GM23338 (cell line): ENCODE data around the gene MOV10. TPM values are rescaled to one million over a fixed set of nuclear protein-coding genes. Genes with fewer than 3 reads are reported as not detected.

ENCODE experiments used
- ATAC-seq: fragments of 200-7000 bp; cut with Tn5 transposase; 3 replicates; pipeline ENCODE4 v1.9.1; 2020
- DNase-seq: peaks from one replicate; pipeline ENCODE4 v3.0.0-alpha.2; 2015; ENCODE audit warnings: low spot score
- H2AFZ ChIP-seq: fragments of 200-600 bp; sonication (generic); 2 replicates; pipeline ENCODE4 v1.8.0; 2016; ENCODE audit warnings: antibody characterized with exemption, mild to moderate bottlenecking, moderate library complexity
- H3F3A ChIP-seq: fragments of 200-600 bp; sonication (generic); replicated peaks from 2 replicates; pipeline ENCODE4 v1.8.0; 2017; ENCODE audit warnings: antibody characterized with exemption, mixed run types, low read depth
- H3K27ac ChIP-seq: fragments of 200-600 bp; sonication (generic); 2 replicates; pipeline ENCODE4 v1.6.1; 2016; ENCODE audit warnings: low read depth
- H3K27me3 ChIP-seq: fragments of 200-600 bp; sonication (generic); 2 replicates; pipeline ENCODE4 v1.8.0; 2016; ENCODE audit warnings: mild to moderate bottlenecking, mixed run types, moderate library complexity; ENCODE audit not compliant: insufficient read depth
- H3K36me3 ChIP-seq: fragments of 200-600 bp; sonication (generic); 2 replicates; pipeline ENCODE4 v1.8.0; 2016; ENCODE audit warnings: mild to moderate bottlenecking; ENCODE audit not compliant: insufficient read depth
- H3K4me1 ChIP-seq: fragments of 200-600 bp; sonication (generic); 2 replicates; pipeline ENCODE4 v1.8.0; 2016; ENCODE audit warnings: mild to moderate bottlenecking, moderate library complexity; ENCODE audit not compliant: insufficient read depth
- H3K4me2 ChIP-seq: fragments of 200-600 bp; sonication (generic); 2 replicates; pipeline ENCODE4 v1.7.1; 2017; ENCODE audit warnings: mixed run types
- H3K4me3 ChIP-seq: fragments of 200-600 bp; sonication (generic); 2 replicates; pipeline ENCODE4 v1.6.1; 2016; ENCODE audit warnings: mixed run types
- H3K79me2 ChIP-seq: fragments of 200-600 bp; sonication (generic); replicated peaks from 2 replicates; pipeline ENCODE4 v1.8.0; 2017; ENCODE audit warnings: mild to moderate bottlenecking; ENCODE audit not compliant: insufficient read depth
- H3K9me2 ChIP-seq: fragments of 200-600 bp; sonication (generic); 2 replicates; pipeline ENCODE4 v1.8.0; 2017; ENCODE audit not compliant: insufficient read depth
- H4K20me1 ChIP-seq: fragments of 200-600 bp; sonication (generic); replicated peaks from 2 replicates; pipeline ENCODE4 v1.8.0; 2017; ENCODE audit warnings: mild to moderate bottlenecking; ENCODE audit not compliant: insufficient read depth
- H3K27ac Mint-ChIP-seq: 2 replicates; pipeline ENCODE4 v1.8.0; 2020; ENCODE audit warnings: inconsistent platforms, mild to moderate bottlenecking, moderate library complexity, mixed read lengths
- H3K27me3 Mint-ChIP-seq: 3 replicates; pipeline ENCODE4 v1.8.0; 2022; ENCODE audit warnings: low read depth, mild to moderate bottlenecking, moderate library complexity, mixed read lengths, inconsistent platforms; ENCODE audit not compliant: insufficient read depth, poor library complexity
- H3K36me3 Mint-ChIP-seq: 3 replicates; pipeline ENCODE4 v1.8.0; 2021; ENCODE audit warnings: low read depth, mild to moderate bottlenecking, inconsistent platforms, moderate library complexity, mixed read lengths
- H3K4me1 Mint-ChIP-seq: 3 replicates; pipeline ENCODE4 v1.8.0; 2020; ENCODE audit warnings: mild to moderate bottlenecking, inconsistent platforms, mixed read lengths
- H3K4me3 Mint-ChIP-seq: 3 replicates; pipeline ENCODE4 v1.8.0; 2021; ENCODE audit warnings: moderate library complexity, mild to moderate bottlenecking, inconsistent platforms, mixed read lengths
- H3K9me3 Mint-ChIP-seq: 3 replicates; pipeline ENCODE4 v1.8.0; 2020; ENCODE audit warnings: moderate library complexity, mild to moderate bottlenecking, inconsistent platforms, mixed read lengths
- CREB1 ChIP-seq: fragments of 250-450 bp; sonication (Bioruptor Pico); IDR thresholded peaks from 2 replicates; pipeline ENCODE4 v1.5.0; 2020; ENCODE audit warnings: low read depth, mild to moderate bottlenecking, moderate library complexity
- CTCF ChIP-seq, 2 experiments: fragments of 200-600 bp in 1 of 2; sonication (generic) in 1 of 2; conservative IDR thresholded peaks; 2 replicates each; pipeline versions ENCODE4 v1.5.1 to v1.6.1; 2016 to 2017; ENCODE audit warnings: antibody characterized with exemption in 2 of 2, low read depth in 2 of 2, mild to moderate bottlenecking in 2 of 2, moderate library complexity in 1 of 2
- EZH2 ChIP-seq: fragments of 200-600 bp; sonication (generic); IDR thresholded peaks from one replicate; pipeline ENCODE4 v1.8.0; 2017; ENCODE audit warnings: antibody characterized with exemption, mild to moderate bottlenecking, low read depth; ENCODE audit not compliant: unreplicated experiment
- EZH2phosphoT487 ChIP-seq: fragments of 200-600 bp; sonication (generic); IDR thresholded peaks from one replicate; pipeline ENCODE4 v1.8.1; 2018; ENCODE audit warnings: antibody characterized with exemption; ENCODE audit not compliant: unreplicated experiment
- JUNB ChIP-seq: IDR thresholded peaks from one replicate; pipeline ENCODE4 v1.6.1; 2016; ENCODE audit warnings: antibody characterized with exemption; ENCODE audit not compliant: unreplicated experiment
- POLR2AphosphoS5 ChIP-seq: IDR thresholded peaks from 2 replicates; pipeline ENCODE4 v1.6.1; 2016; ENCODE audit warnings: antibody characterized with exemption, low read depth
- STAT1 ChIP-seq: IDR thresholded peaks from one replicate; pipeline ENCODE4 v1.6.1; 2016; ENCODE audit warnings: antibody characterized with exemption; ENCODE audit not compliant: unreplicated experiment
- ZNF114 ChIP-seq: fragments of 250-450 bp; sonication (Bioruptor Pico); IDR thresholded peaks from 2 replicates; pipeline ENCODE4 v1.5.0; 2020; ENCODE audit warnings: mild to moderate bottlenecking, moderate library complexity
- ZNF331 ChIP-seq: fragments of 250-450 bp; sonication (Bioruptor Pico); IDR thresholded peaks from 2 replicates; pipeline ENCODE4 v1.5.0; 2020; ENCODE audit warnings: low read depth, mild to moderate bottlenecking, moderate library complexity
- polyA plus RNA-seq: library from polyadenylated mRNA; unstranded; fragments of >200 nt; fragmentation: Nextera tagmentation; extraction: Ambion mirVana; gene quantifications from 2 replicates; pipeline ENCODE4 v1.2.1, GENCODE V29; 2016
- total RNA-seq: library from RNA; depleted of rRNA; stranded (reverse); fragments of >200 nt; shearing (Covaris generic); gene quantifications from 2 replicates; pipeline ENCODE4 v1.2.3, GENCODE V29; 2014
- TF ChIP-seq, protein P1 (sequence below): IDR thresholded peaks from 2 replicates; pipeline ENCODE4 v1.6.1; 2016; ENCODE audit warnings: antibody characterized with exemption
- TF ChIP-seq, protein P2 (sequence below): IDR thresholded peaks from one replicate; pipeline ENCODE4 v1.6.1; 2018; ENCODE audit warnings: antibody characterized with exemption; ENCODE audit not compliant: unreplicated experiment

MOV10 gene
- total and polyA plus RNA-seq, 2 experiments from 2014 or later = 53.6 to 77.6 TPM

- Mint-ChIP-seq H3K4me1 (peaks cover 31% of the 10 kb centered on the region), H3K27ac (no peak overlapping the region), H3K9me3 (no peaks in the 10 kb centered on the region), H3K4me3 (no peak overlapping the region), H3K36me3 (no peaks in the 10 kb centered on the region; the same call in 2 of the 3 replicates), H3K27me3 (peaks cover 39% of the 10 kb centered on the region)
- Histone ChIP-seq H3K27me3 (peaks cover 61% of the 10 kb centered on the region), H3K4me3 (no peak overlapping the region), H3K36me3 (no peaks in the 10 kb centered on the region), H4K20me1 (no peaks in the 10 kb centered on the region), H3F3A (0 out of 2 replicates have a peak, but pooled peaks cover 5% of the 10 kb centered on the region), H2AFZ (no peak overlapping the region), H3K9me2 (no peaks in the 10 kb centered on the region), H3K4me1 (peaks cover 6% of the 10 kb centered on the region; the same call in 1 of the 2 replicates), H3K79me2 (no peaks in the 10 kb centered on the region), H3K4me2 (no peak overlapping the region), H3K27ac (no peak overlapping the region)
- DNase-seq = no peak
- no peak for ATAC-seq
- TF ChIP-seq STAT1 = no peak
- no peak for TF ChIP-seq ZNF331 (CRISPR knock-in tag)
These were observed 45.2 kb downstream of the MOV10 start for GRCh38 chr1:112719706-112720105.

- H3F3A ChIP-seq = 0 out of 2 replicates have a peak, but pooled peaks cover 5% of the 10 kb centered on the region
- no peak overlapping the region for H3K4me3 ChIP-seq
- no peak overlapping the region for H2AFZ ChIP-seq
- ATAC-seq = no peak
- no peak overlapping the region for H3K27ac ChIP-seq
- H3K9me3 Mint-ChIP-seq = no peaks in the 10 kb centered on the region
- no peak overlapping the region for H3K4me2 ChIP-seq
- H3K9me2 ChIP-seq = no peaks in the 10 kb centered on the region
- H3K79me2 ChIP-seq = no peaks in the 10 kb centered on the region
- H3K4me1 Mint-ChIP-seq = peaks cover 30% of the 10 kb centered on the region
- H3K36me3 Mint-ChIP-seq = no peaks in the 10 kb centered on the region; the same call in 2 of the 3 replicates
- no peaks in the 10 kb centered on the region for H4K20me1 ChIP-seq
- H3K27ac Mint-ChIP-seq = no peak overlapping the region
- H3K4me3 Mint-ChIP-seq = no peak overlapping the region
- peaks cover 6% of the 10 kb centered on the region; the same call in 1 of the 2 replicates for H3K4me1 ChIP-seq
- peaks cover 57% of the 10 kb centered on the region for H3K27me3 ChIP-seq
- no peak for DNase-seq
- H3K36me3 ChIP-seq = no peaks in the 10 kb centered on the region
- peaks cover 36% of the 10 kb centered on the region for H3K27me3 Mint-ChIP-seq
- TF ChIP-seq STAT1 = no peak
- TF ChIP-seq CTCF (conservative IDR thresholded peaks at IDR 0.05; ENCODE audit: low read depth in 2 of 2) = no peak
- TF ChIP-seq, protein P1, sequence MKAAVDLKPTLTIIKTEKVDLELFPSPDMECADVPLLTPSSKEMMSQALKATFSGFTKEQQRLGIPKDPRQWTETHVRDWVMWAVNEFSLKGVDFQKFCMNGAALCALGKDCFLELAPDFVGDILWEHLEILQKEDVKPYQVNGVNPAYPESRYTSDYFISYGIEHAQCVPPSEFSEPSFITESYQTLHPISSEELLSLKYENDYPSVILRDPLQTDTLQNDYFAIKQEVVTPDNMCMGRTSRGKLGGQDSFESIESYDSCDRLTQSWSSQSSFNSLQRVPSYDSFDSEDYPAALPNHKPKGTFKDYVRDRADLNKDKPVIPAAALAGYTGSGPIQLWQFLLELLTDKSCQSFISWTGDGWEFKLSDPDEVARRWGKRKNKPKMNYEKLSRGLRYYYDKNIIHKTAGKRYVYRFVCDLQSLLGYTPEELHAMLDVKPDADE = no peak
- TF ChIP-seq CREB1 (CRISPR knock-in tag) = no peak
- TF ChIP-seq, protein P2, sequence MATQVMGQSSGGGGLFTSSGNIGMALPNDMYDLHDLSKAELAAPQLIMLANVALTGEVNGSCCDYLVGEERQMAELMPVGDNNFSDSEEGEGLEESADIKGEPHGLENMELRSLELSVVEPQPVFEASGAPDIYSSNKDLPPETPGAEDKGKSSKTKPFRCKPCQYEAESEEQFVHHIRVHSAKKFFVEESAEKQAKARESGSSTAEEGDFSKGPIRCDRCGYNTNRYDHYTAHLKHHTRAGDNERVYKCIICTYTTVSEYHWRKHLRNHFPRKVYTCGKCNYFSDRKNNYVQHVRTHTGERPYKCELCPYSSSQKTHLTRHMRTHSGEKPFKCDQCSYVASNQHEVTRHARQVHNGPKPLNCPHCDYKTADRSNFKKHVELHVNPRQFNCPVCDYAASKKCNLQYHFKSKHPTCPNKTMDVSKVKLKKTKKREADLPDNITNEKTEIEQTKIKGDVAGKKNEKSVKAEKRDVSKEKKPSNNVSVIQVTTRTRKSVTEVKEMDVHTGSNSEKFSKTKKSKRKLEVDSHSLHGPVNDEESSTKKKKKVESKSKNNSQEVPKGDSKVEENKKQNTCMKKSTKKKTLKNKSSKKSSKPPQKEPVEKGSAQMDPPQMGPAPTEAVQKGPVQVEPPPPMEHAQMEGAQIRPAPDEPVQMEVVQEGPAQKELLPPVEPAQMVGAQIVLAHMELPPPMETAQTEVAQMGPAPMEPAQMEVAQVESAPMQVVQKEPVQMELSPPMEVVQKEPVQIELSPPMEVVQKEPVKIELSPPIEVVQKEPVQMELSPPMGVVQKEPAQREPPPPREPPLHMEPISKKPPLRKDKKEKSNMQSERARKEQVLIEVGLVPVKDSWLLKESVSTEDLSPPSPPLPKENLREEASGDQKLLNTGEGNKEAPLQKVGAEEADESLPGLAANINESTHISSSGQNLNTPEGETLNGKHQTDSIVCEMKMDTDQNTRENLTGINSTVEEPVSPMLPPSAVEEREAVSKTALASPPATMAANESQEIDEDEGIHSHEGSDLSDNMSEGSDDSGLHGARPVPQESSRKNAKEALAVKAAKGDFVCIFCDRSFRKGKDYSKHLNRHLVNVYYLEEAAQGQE = no peak
- TF ChIP-seq ZNF114 (CRISPR knock-in tag) = no peak
- no peak for TF ChIP-seq JUNB
- TF ChIP-seq EZH2 = no peak
- no peak for TF ChIP-seq EZH2phosphoT487
- TF ChIP-seq POLR2AphosphoS5 = no peak
These were observed 46.3 kb downstream of the MOV10 start for GRCh38 chr1:112720800-112721199.
